HCT116 (cell line): ENCODE results near the gene FGF14. TPM values are rescaled to one million over a fixed set of nuclear protein-coding genes. Genes with fewer than 3 reads are reported as not detected.

Experiments
- ATAC-seq: fragments of 200-7000 bp; cut with Tn5 transposase; 2 replicates; pipeline ENCODE4 v1.9.1; 2020; ENCODE audit warnings: mild to moderate bottlenecking, moderate library complexity
- BruUV-seq: library from RNA; stranded (reverse); fragments of 400-500 nt; replicated peaks from 2 replicates; lab custom pipeline; 2021; lab: Mats Ljungman, UMichigan
- CTCF ChIA-PET: fragments of 300-600 bp; sonication (Branson Sonifier 250); formaldehyde crosslinking; loops from one replicate; lab custom pipeline; 2021; ENCODE audit warnings: antibody characterized with exemption; lab: Charles Lee
- POLR2A ChIA-PET: fragments of 300-600, 350-600 bp; sonication (Branson Sonifier 250); formaldehyde crosslinking; loops from one replicate; lab custom pipeline; 2021; ENCODE audit warnings: antibody characterized with exemption; lab: Charles Lee
- RAD21 ChIA-PET, 2 experiments: fragments of 300-600 bp; sonication (Branson Sonifier 250); formaldehyde crosslinking; loops; one replicate each; lab custom pipeline; 2023; ENCODE audit warnings: low total read pairs in 2 of 2; ENCODE audit not compliant: uncharacterized antibody in 2 of 2, unreplicated experiment in 2 of 2, low non-redundant PET in 1 of 2; lab: Charles Lee
- DNase-seq: peaks from one replicate; pipeline ENCODE4 v3.0.0-alpha.2; 2010; ENCODE audit warnings: low read depth, low spot score
- H2AFZ ChIP-seq: fragments of 200-600 bp; shearing (Covaris generic), sonication (generic); 2 replicates; pipeline ENCODE4 v1.6.1; 2017; ENCODE audit warnings: low read depth, mixed run types, mixed read lengths, antibody characterized with exemption, low read length; ENCODE audit not compliant: poor library complexity, severe bottlenecking
- H3K27ac ChIP-seq: 2 replicates; pipeline ENCODE4 v1.5.1; 2012; ENCODE audit warnings: low read depth, low read length
- H3K27me3 ChIP-seq: fragments of 200-600 bp; sonication (generic); 2 replicates; pipeline ENCODE4 v1.6.1; 2016; ENCODE audit warnings: mixed run types, low read length, mixed read lengths; ENCODE audit not compliant: insufficient read depth
- H3K36me3 ChIP-seq, 2 experiments: fragments of 200-500 bp in 1 of 2; fragments of 200-600 bp in 1 of 2; sonication (Bioruptor generic) in 1 of 2; sonication (generic) in 1 of 2; 2 replicates each; pipeline versions ENCODE4 v1.5.1 to v1.6.1; 2014 to 2016; ENCODE audit warnings: low read length in 2 of 2, inconsistent platforms in 1 of 2, mixed read lengths in 1 of 2, mixed run types in 1 of 2; ENCODE audit not compliant: insufficient read depth in 2 of 2, control insufficient read depth in 1 of 2
- H3K4me1 ChIP-seq, 2 experiments: fragments of 200-600 bp in 1 of 2; sonication (generic) in 1 of 2; 2 replicates each; pipeline versions ENCODE4 v1.5.1 to v1.6.1; 2012 to 2017; ENCODE audit warnings: low read length in 2 of 2, inconsistent platforms in 1 of 2, mild to moderate bottlenecking in 1 of 2, mixed read lengths in 1 of 2, mixed run types in 1 of 2, moderate library complexity in 1 of 2; ENCODE audit not compliant: insufficient read depth in 2 of 2, control insufficient read depth in 1 of 2
- H3K4me2 ChIP-seq: fragments of 200-600 bp; sonication (generic); 2 replicates; pipeline ENCODE4 v1.6.1; 2017; ENCODE audit warnings: mixed run types, low read length, mixed read lengths
- H3K4me3 ChIP-seq, 2 experiments: fragments of 200-600 bp in 1 of 2; sonication (generic) in 1 of 2; replicated peaks in 1 of 2; 2 replicates each; pipeline ENCODE4 v1.5.1; 2011 to 2016; ENCODE audit warnings: low read length in 2 of 2, control low read depth in 1 of 2, low read depth in 1 of 2, mild to moderate bottlenecking in 1 of 2, mixed read lengths in 1 of 2, mixed run types in 1 of 2
- H3K79me2 ChIP-seq: fragments of 200-600 bp; sonication (generic); 2 replicates; pipeline ENCODE4 v1.6.1; 2017; ENCODE audit warnings: mild to moderate bottlenecking, mixed run types, low read length, moderate library complexity, mixed read lengths; ENCODE audit not compliant: insufficient read depth
- H3K9ac ChIP-seq: fragments of 200-600 bp; sonication (generic); 2 replicates; pipeline ENCODE4 v1.6.1; 2016; ENCODE audit warnings: low read length, mixed read lengths
- H3K9me2 ChIP-seq: fragments of 200-600 bp; sonication (generic), shearing (Covaris generic); 2 replicates; pipeline ENCODE4 v1.6.1; 2017; ENCODE audit warnings: mixed run types, mild to moderate bottlenecking, moderate library complexity; ENCODE audit not compliant: insufficient read depth
- H3K9me3 ChIP-seq, 2 experiments: fragments of 200-500 bp in 1 of 2; fragments of 200-600 bp in 1 of 2; sonication (Bioruptor generic) in 1 of 2; sonication (generic) in 1 of 2; 2 replicates each; pipeline ENCODE4 v1.6.1; 2014 to 2017; ENCODE audit warnings: low read length in 2 of 2, mixed read lengths in 2 of 2, inconsistent platforms in 1 of 2, low read depth in 1 of 2, mild to moderate bottlenecking in 1 of 2, mixed run types in 1 of 2, moderate library complexity in 1 of 2; ENCODE audit not compliant: control insufficient read depth in 1 of 2, insufficient read depth in 1 of 2
- H4K20me1 ChIP-seq: fragments of 200-600 bp; sonication (generic), shearing (Covaris generic); 2 replicates; pipeline ENCODE4 v1.6.1; 2017; ENCODE audit warnings: mixed run types, mild to moderate bottlenecking, moderate library complexity; ENCODE audit not compliant: insufficient read depth
- CBX3 ChIP-seq: IDR thresholded peaks from 2 replicates; pipeline ENCODE4 v1.6.1; 2012; ENCODE audit warnings: low read depth
- CEBPB ChIP-seq: IDR thresholded peaks from 2 replicates; pipeline ENCODE4 v1.6.1; 2012; ENCODE audit warnings: low read depth
- EGR1 ChIP-seq: IDR thresholded peaks from 2 replicates; pipeline ENCODE4 v1.6.1; 2012; ENCODE audit warnings: low read depth
- ELF1 ChIP-seq: IDR thresholded peaks from 2 replicates; pipeline ENCODE4 v1.6.1; 2012; ENCODE audit warnings: low read depth, borderline replicate concordance
- EZH2phosphoT487 ChIP-seq: fragments of 200-600 bp; IDR thresholded peaks from 2 replicates; pipeline ENCODE4 v1.6.1; 2018; ENCODE audit warnings: antibody characterized with exemption, borderline replicate concordance
- JUND ChIP-seq: IDR thresholded peaks from 2 replicates; pipeline ENCODE4 v1.6.1; 2012
- MAX ChIP-seq: IDR thresholded peaks from 2 replicates; pipeline ENCODE4 v1.6.1; 2012
- POLR2AphosphoS5 ChIP-seq: IDR thresholded peaks from 2 replicates; pipeline ENCODE4 v1.6.1; 2011; ENCODE audit warnings: mild to moderate bottlenecking, low read depth, low read length, moderate library complexity
- RAD21 ChIP-seq: IDR thresholded peaks from 2 replicates; pipeline ENCODE4 v1.6.1; 2012; ENCODE audit warnings: low read depth, mild to moderate bottlenecking
- SP1 ChIP-seq: IDR thresholded peaks from 2 replicates; pipeline ENCODE4 v1.6.1; 2012; ENCODE audit warnings: low read depth
- SRF ChIP-seq: IDR thresholded peaks from 2 replicates; pipeline ENCODE4 v1.6.1; 2012; ENCODE audit warnings: low read depth
- TCF7L2 ChIP-seq: IDR thresholded peaks from 2 replicates; pipeline ENCODE4 v1.7.0; 2011; ENCODE audit warnings: borderline replicate concordance, inconsistent platforms; ENCODE audit not compliant: insufficient read depth, insufficient read length; ENCODE audit errors: extremely low read depth
- YY1 ChIP-seq: IDR thresholded peaks from 2 replicates; pipeline ENCODE4 v1.6.1; 2011; ENCODE audit warnings: low read length, low read depth, moderate library complexity, mild to moderate bottlenecking; ENCODE audit not compliant: insufficient replicate concordance; ENCODE audit errors: extremely low read depth
- ZFX ChIP-seq: fragments of 450-650 bp; IDR thresholded peaks from 2 replicates; pipeline ENCODE4 v1.6.1; 2017
- ZNF274 ChIP-seq: fragments of 200-500 bp; sonication (Bioruptor generic); IDR thresholded peaks from 2 replicates; pipeline ENCODE4 v1.6.1; 2014; ENCODE audit warnings: mild to moderate bottlenecking, low read depth, low read length, inconsistent platforms
- intact Hi-C: fragments of 100-400 bp; cut with micrococcal nuclease; formaldehyde crosslinking; loops from 2 replicates; pipeline ENCODE4 v1.10.0; 2022
- total RNA-seq: library from RNA; stranded (reverse); gene quantifications from one replicate; pipeline ENCODE4 v1.2.1, GENCODE V29; 2021; ENCODE audit not compliant: unreplicated experiment

Gene FGF14
- total RNA-seq, 1 experiment from 2014 or later = not detected

DNA sequence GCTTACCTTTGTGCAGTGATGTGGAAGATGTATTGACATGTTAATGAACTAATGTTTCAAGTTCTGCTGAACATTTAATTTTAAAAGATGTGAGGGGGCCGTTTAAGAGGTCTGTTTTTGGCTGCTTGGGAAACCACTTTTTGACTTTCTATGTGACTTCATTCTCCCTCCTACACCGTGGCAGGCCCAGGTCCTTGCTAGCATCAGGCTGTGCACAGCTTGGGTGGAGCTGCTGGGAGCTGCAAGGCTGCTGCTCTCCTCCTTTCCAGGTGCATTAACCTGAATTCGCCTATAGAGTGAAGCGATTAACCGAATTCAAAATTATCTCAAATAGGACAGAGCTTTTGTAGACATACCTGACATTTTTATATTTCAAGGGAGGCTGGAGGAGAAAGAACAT lies 249.1 kb downstream of the FGF14 start:
- no peaks in the 10 kb centered on the region for H3K9me2 ChIP-seq
- H3K4me1 ChIP-seq = no peaks in the 10 kb centered on the region
- H3K9me3 ChIP-seq = peaks cover 0 to 3% of the 10 kb centered on the region in 2 experiments; a peak in 2 of 4 replicates
- H2AFZ ChIP-seq = no peak overlapping the region
- no peak overlapping the region for H3K9ac ChIP-seq
- ChIA-PET RAD21 (no interaction called here), POLR2A (no interaction called here), CTCF (interaction anchor here (1.4 kb wide), 1 partner anchor 11 kb away, joined by 3 read pairs; no protein-coding TSS in a partner anchor)
- ATAC-seq (no peak), DNase-seq (no peak)
- H3K36me3 ChIP-seq = no peaks in the 10 kb centered on the region
- H3K27me3 ChIP-seq = no peaks in the 10 kb centered on the region
- no peaks in the 10 kb centered on the region for H3K79me2 ChIP-seq
- no peaks in the 10 kb centered on the region for H4K20me1 ChIP-seq
- no peak for TF ChIP-seq CEBPB
- TF ChIP-seq SRF = no peak
- TF ChIP-seq EZH2phosphoT487 = no peak
- no peak for TF ChIP-seq ZFX
- no peak for TF ChIP-seq POLR2AphosphoS5
- no peak for TF ChIP-seq TCF7L2
- no peak for TF ChIP-seq RAD21
- TF ChIP-seq MAX = no peak
- TF ChIP-seq YY1 = no peak
- TF ChIP-seq SP1 = no peak
- TF ChIP-seq CBX3 = no peak
- TF ChIP-seq EGR1 = no peak
- no peak for TF ChIP-seq ZNF274
- TF ChIP-seq ELF1 = no peak
- no peak for TF ChIP-seq JUND
- H3K4me2 ChIP-seq = no peak overlapping the region
- BruUV-seq = no TSS peak
- no peak overlapping the region for H3K27ac ChIP-seq
- intact Hi-C loops = no loop called here
- no peak overlapping the region for H3K4me3 ChIP-seq
